Muscle layer of colon (tissue), 2 donors: ENCODE data around the gene DACT2.

ENCODE experiments used
- H3K27ac ChIP-seq: one replicate; pipeline ENCODE4 v1.7.0; 2013; ENCODE audit warnings: low read depth, mild to moderate bottlenecking, low read length, moderate library complexity
- H3K27me3 ChIP-seq, 2 donors: one replicate each; pipeline ENCODE4 v1.7.0; 2013; ENCODE audit warnings: low read length in 2 of 2, mild to moderate bottlenecking in 2 of 2; ENCODE audit not compliant: insufficient read depth in 2 of 2, control insufficient read depth in 1 of 2
- H3K36me3 ChIP-seq: one replicate; pipeline ENCODE4 v1.7.0; 2013; ENCODE audit warnings: mild to moderate bottlenecking, low read length; ENCODE audit not compliant: insufficient read depth
- H3K4me1 ChIP-seq: one replicate; pipeline ENCODE4 v1.7.0; 2013; ENCODE audit warnings: mild to moderate bottlenecking, low read length; ENCODE audit not compliant: insufficient read depth
- H3K4me3 ChIP-seq, 2 donors: one replicate each; pipeline ENCODE4 v1.7.0; 2013; ENCODE audit warnings: low read length in 2 of 2, low read depth in 1 of 2, mild to moderate bottlenecking in 1 of 2, moderate library complexity in 1 of 2
- H3K9ac ChIP-seq: one replicate; pipeline ENCODE4 v1.7.0; 2013; ENCODE audit warnings: low read length
- H3K9me3 ChIP-seq: one replicate; pipeline ENCODE4 v1.7.0; 2013; ENCODE audit warnings: mild to moderate bottlenecking, low read length
- donor health status: abdominal sarcoma.
- donor health status: Adenocarcinoma of cecum.

The DACT2 gene

DNA sequence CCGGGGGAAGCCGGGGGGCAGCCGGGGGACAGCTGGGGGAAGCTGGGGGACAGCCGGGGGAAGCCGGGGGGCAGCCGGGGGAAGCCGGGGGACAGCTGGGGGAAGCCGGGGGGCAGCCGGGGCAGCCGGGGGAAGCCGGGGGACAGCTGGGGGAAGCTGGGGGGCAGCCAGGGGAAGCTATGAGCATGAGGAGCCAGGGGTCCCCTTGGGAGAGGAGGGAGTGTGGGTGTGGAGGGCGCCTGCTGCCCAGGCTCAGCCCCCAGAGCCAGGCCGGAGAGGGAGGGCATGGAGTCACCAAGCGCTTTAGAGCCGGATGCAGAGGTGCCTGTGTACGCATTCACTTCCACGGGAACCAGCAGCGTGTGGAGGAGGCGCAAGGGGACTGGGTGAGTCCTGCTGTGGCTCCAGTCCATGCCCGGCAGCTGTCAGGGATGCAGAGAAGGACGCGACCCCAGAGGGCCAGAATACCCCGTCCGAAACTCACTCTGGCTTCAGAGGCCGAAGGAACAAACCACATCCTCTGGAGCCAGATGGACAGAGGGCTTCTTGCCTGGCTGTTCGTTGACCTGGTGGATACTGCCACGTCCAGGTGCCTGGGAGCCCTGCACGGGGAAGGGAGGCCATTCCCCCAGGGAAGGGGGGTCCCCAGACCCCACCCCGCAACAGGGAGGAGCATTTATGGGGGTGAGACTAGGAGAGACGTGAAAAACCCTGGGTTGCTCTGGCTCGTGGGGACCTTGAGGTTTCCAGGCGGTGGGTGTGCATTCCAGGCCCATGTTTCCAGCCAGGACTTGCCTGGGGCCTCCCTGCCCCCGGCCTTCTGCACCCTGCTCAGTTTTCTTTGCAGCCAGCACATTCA is 26.5 kb upstream of the DACT2 start:
- Histone ChIP-seq H3K27ac (no peak overlapping the region), H3K9ac (no peak overlapping the region), H3K27me3 (no peaks in the 10 kb centered on the region), H3K4me3 (no peak overlapping the region), H3K4me1 (no peaks in the 10 kb centered on the region), H3K9me3 (no peaks in the 10 kb centered on the region), H3K36me3 (no peaks in the 10 kb centered on the region)

DNA sequence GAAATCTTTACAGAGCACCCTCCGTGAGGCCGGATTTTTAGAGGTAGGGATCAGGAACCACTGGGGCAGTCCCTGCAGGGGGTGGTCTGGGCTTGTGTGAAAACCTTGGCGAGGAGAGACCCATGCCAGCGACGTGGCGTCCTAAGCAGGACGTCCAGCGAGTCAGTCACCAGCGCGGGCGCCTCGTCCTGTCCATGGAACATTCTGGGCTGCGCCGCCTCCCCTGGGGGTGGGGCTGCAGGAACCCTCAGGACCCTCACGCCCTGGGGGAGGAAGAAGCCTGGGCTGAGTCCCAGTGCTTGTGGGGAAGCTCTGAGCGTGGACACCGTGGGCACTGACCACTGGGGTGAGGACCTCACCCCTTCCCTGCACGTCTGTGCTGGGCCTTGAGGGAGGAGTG is 25.7 kb upstream of the DACT2 start:
- Histone ChIP-seq H3K27ac (no peak overlapping the region), H3K9me3 (no peaks in the 10 kb centered on the region), H3K9ac (no peak overlapping the region), H3K4me1 (no peaks in the 10 kb centered on the region), H3K4me3 (no peak overlapping the region), H3K27me3 (no peaks in the 10 kb centered on the region), H3K36me3 (no peaks in the 10 kb centered on the region)

DNA sequence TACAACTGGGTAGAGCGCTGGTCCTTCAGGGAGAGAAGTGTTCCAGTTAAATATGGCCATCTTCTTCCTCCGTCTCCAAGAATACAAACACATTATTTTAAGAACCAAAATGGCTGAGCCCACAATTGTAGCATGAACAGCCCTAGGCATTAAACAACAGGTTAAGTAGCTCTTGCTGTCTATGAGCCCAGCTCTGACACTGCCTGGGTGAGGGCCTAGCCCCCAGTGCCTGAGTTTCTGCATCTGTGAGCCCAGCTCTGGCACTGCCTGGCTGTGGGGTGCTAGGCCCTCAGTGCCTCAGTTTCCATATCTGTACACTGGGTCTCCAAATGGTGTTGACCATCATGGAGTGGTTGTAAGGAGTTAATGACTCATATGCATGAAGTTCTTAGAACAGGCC is 24.8 kb upstream of the DACT2 start:
- no peak overlapping the region for H3K27ac ChIP-seq
- no peaks in the 10 kb centered on the region for H3K36me3 ChIP-seq
- no peaks in the 10 kb centered on the region for H3K27me3 ChIP-seq
- H3K4me3 ChIP-seq, result no peak overlapping the region
- no peak overlapping the region for H3K9ac ChIP-seq
- no peaks in the 10 kb centered on the region for H3K4me1 ChIP-seq
- no peaks in the 10 kb centered on the region for H3K9me3 ChIP-seq

DNA sequence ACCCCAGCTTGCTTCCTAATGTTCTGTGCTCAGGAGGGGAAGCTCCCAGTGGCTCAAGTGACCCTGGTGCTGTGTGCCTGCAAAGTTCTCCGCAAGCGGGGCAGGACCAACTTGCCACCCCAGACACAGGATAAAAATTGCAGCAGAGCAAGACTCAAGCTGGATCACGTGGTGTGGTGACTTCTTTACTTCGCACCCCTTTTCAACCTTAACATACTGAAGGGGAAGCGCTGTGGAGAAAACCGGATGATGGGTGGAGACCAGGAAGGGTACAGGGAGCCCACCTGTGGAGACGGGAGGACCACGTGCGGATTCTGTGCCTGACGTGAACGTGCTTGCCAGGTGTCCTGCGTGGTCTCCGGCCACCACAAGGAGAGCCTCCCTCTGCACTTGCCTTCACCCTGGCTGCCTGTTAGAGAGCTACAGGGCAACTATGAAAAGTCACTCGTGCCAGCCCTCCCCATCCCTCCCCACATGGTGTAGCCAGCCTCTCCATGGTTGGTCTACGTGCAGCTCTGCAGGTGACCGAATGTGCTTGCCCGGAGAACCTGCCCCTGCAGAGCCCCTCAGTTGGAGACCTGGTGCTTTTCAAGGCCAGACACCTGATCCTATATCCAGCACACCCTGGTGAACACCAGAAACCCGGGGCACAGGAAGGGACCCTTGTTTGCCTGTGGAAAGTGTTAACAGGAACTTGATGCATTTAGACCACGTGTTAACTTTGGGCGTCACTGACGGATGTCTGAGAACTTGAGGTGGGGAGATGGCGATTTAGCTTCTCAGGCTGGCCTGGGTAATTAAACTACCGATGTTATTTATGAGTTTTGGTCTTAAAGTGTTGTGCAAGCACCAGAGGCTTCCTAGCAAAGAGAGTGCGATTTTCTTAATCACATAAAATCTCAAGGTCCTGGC is 23.9 kb upstream of the DACT2 start:
- H3K4me1 ChIP-seq, result no peaks in the 10 kb centered on the region
- no peaks in the 10 kb centered on the region for H3K36me3 ChIP-seq

DNA sequence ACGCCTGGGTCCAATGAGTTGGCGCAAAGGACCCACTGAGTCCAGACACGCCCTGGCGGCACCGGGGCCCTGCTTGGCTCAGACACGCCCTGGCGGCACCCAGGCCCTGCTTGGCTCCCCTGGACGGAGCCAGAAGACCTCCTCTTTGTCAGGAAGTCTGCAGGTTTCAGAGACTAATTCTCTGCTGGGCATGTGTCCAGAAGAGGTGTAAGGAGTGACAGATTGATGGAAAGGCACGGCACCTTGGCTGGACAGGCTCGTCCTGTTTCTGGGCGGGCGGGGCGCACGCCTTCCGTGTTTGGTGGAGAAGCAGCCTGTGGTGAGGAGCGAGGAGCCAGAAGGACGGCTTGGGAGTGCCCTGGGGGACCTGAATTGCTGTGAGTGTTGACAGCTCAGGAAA is 23.1 kb upstream of the DACT2 start:
- Histone ChIP-seq H3K36me3 (no peaks in the 10 kb centered on the region), H3K9me3 (no peaks in the 10 kb centered on the region), H3K4me3 (no peak overlapping the region), H3K4me1 (no peaks in the 10 kb centered on the region), H3K27me3 (no peaks in the 10 kb centered on the region), H3K27ac (no peak overlapping the region), H3K9ac (no peak overlapping the region)

More for the DNA sequence above, 23.9 kb upstream of the DACT2 start:
- no peak overlapping the region for H3K9ac ChIP-seq
- H3K27ac ChIP-seq, result no peak overlapping the region
- H3K4me3 ChIP-seq, result no peak overlapping the region
- no peaks in the 10 kb centered on the region for H3K27me3 ChIP-seq
- H3K9me3 ChIP-seq, result no peaks in the 10 kb centered on the region

DNA sequence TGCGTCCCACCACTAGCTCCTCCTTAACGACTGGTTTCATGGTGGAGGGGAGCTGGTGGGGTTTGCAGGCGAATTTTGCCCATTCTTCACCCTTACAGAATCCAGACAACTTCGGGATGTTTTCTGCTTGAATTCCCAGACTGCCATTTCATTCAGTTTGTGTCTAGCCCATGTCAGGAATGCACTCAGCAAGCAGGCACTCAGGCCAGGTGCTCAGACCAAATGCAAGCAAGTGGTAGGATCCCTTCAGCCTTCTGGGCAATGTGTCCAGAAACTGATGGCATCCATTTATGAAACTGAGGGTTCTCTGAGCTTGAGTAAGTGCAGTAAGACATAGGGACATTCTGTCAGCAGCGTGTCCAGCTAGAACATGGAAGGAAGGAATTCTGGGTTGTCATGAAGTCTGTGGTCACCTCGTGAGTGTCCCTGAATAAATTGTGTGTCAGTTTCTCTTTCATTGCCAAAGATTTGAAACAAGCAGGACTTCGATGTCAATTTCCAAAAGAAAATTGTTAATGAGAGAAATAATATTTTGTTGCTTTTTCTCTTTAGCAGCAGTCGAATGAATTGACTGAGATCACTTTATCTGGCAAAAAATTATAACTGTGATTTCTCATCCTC is 21.8 kb upstream of the DACT2 start:
- no peaks in the 10 kb centered on the region for H3K4me1 ChIP-seq
- H3K27me3 ChIP-seq, result no peaks in the 10 kb centered on the region
- no peak overlapping the region for H3K4me3 ChIP-seq
- no peak overlapping the region for H3K9ac ChIP-seq
- no peak overlapping the region for H3K27ac ChIP-seq
- no peaks in the 10 kb centered on the region for H3K36me3 ChIP-seq
- H3K9me3 ChIP-seq, result no peaks in the 10 kb centered on the region

DNA sequence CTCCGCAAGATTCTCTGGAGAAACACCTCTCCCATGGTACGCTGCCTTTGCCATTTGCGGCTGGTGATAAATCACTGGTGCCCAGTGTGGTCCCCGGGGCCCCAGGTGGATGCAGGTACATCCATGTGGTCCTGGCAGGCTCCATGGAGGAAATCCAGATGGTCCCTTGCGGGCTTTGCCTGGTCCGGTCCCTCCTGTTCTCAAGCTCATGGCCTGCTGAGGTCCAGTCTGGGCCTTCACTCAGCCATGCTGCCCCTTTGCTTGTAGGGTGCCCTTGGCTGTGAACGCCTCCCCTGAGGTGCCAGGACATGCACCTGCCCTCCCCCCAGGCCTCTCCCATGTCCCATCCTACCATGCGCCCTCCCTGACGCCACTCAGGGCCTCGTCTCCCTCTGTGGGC is 21.2 kb upstream of the DACT2 start:
- H3K4me1 ChIP-seq, result no peaks in the 10 kb centered on the region
- no peaks in the 10 kb centered on the region for H3K36me3 ChIP-seq
- H3K9ac ChIP-seq, result no peak overlapping the region
- H3K9me3 ChIP-seq, result no peaks in the 10 kb centered on the region
- H3K27ac ChIP-seq, result no peak overlapping the region
- no peak overlapping the region for H3K4me3 ChIP-seq
- H3K27me3 ChIP-seq, result no peaks in the 10 kb centered on the region

DNA sequence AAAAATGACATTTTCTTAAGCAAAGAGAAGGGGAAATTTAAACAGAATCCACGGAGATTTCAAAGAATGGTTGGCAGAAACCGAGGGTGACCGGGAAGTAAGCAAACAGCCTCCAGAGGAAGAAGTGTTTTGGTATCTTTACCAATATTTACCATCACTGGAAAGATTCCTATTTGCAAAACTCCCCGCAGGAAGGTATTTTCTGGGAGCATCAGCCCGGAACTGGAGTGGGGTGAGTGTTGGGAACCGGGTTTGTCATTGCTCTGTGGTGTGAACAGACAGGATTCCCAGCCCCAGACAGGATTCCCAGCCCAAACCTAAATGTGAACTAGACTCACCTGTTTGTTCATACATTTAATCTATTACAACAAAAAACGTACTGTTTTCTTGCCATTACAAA is 19.2 kb upstream of the DACT2 start:
- Histone ChIP-seq H3K27ac (no peak overlapping the region), H3K36me3 (no peaks in the 10 kb centered on the region), H3K4me3 (no peak overlapping the region), H3K4me1 (no peaks in the 10 kb centered on the region), H3K9ac (no peak overlapping the region), H3K27me3 (no peaks in the 10 kb centered on the region), H3K9me3 (no peaks in the 10 kb centered on the region)

DNA sequence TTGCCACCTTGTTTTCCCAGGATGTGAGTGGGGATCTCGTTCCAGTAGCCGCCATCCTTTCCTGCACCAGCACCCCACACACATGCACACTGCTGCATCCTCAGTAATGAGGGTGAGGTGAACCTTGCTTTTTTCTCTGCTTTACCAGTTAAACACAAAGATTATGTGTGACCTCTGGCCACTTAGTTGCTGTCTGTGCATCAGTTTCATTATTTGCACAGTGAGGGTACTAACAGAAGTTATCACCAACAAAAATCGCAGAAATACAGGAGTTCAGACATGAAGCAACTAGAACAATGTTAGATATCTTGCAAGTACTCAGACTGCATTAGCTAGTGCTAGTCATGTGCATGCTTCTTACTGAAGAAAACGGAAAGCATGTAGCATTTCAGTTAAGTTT is 17.4 kb upstream of the DACT2 start:
- no peaks in the 10 kb centered on the region for H3K27me3 ChIP-seq
- no peaks in the 10 kb centered on the region for H3K36me3 ChIP-seq
- H3K9ac ChIP-seq, result no peak overlapping the region
- no peaks in the 10 kb centered on the region for H3K9me3 ChIP-seq
- no peaks in the 10 kb centered on the region for H3K4me1 ChIP-seq
- H3K27ac ChIP-seq, result no peak overlapping the region
- no peak overlapping the region for H3K4me3 ChIP-seq

DNA sequence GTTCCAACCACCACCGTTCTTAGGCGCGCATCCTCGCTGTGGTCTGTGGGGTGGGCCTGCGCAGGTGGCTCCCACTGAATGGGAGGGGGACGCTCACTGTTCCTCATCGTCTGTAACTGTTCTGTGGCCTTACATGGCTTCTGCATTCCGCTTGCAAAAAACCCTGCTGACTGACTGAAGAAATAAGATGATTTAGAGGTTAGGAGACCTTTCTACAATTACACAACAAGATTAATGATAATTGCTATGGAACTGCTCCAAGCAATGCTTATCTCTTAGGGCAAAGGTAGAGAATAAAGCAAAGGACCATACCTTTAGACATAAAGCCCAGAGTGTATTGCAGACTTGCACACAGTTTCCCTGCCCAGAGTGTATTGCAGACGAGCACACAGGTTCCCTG is 14.4 kb upstream of the DACT2 start:
- Histone ChIP-seq H3K4me1 (no peaks in the 10 kb centered on the region), H3K27ac (no peak overlapping the region), H3K36me3 (no peaks in the 10 kb centered on the region), H3K9ac (no peak overlapping the region), H3K9me3 (no peaks in the 10 kb centered on the region), H3K4me3 (no peak overlapping the region), H3K27me3 (no peaks in the 10 kb centered on the region)

DNA sequence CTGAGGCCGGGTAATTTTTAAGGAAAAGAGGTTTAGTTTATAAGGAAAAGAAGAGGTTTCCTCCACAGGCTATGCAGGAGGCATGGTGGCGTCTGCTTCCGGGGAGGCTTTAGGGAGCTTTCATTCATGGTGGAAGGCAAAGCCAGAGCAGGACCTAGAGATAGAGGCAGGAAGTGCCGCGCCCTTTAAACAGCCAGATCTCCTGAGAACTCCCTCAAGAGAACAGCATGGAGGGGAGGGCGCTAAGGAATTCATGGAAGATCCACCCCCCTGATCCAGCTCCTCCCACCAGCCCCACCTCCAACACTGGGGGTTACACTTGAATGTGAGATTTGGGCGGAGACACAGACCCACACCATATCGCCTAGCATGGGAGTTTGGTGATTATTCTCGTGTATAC is 13.9 kb upstream of the DACT2 start:
- no peaks in the 10 kb centered on the region for H3K4me1 ChIP-seq
- no peaks in the 10 kb centered on the region for H3K36me3 ChIP-seq
- no peaks in the 10 kb centered on the region for H3K9me3 ChIP-seq
- no peak overlapping the region for H3K4me3 ChIP-seq
- no peak overlapping the region for H3K27ac ChIP-seq
- no peak overlapping the region for H3K9ac ChIP-seq
- no peaks in the 10 kb centered on the region for H3K27me3 ChIP-seq
